Measurements from ENCODE around the gene VASH1.

The VASH1 gene

GRCh38 chr14:76826122-76826521 lies 64.9 kb downstream of the VASH1 start, which contains the start of gene LRRC74A:
Gene LRRC74A, plus strand, starts transcription at chr14:76826408. Its CDS starts 290 bp downstream, at chr14:76826698.
- Histone ChIP-seq H2BK15ac (ENCODE audit: low read length) (no peak within 1 kb of the TSS), H2BK5ac (ENCODE audit: low read length) (no peak within 1 kb of the TSS), H3K9me3 (replicated peaks in 1 of 2; ENCODE audit: control insufficient read depth in 2 of 2, insufficient read depth in 1 of 2, low read depth in 1 of 2, low read length in 2 of 2) (peaks cover 0 to 4% of the 10 kb centered on the region in 2 donors), H3K23ac (ENCODE audit: low read depth, low read length, poor library complexity) (peak within 1 kb of the TSS; percentile 36), H3K36me3 (replicated peaks in 1 of 2; ENCODE audit: control insufficient read depth in 2 of 2, insufficient read depth in 2 of 2, low read length in 2 of 2) (no peaks in the 10 kb centered on the region), H3K27me3 (ENCODE audit: control insufficient read depth in 3 of 3, insufficient read depth in 3 of 3, low read depth in 1 of 3, low read length in 3 of 3) (peaks cover 0 to 39% (median 0%) of the 10 kb centered on the region in 3 experiments), H2AFZ (ENCODE audit: low read length) (no peak within 1 kb of the TSS), H4K91ac (ENCODE audit: low read depth, low read length, poor library complexity) (no peak within 1 kb of the TSS), H3K4me3 (ENCODE audit: low read length in 2 of 2) (no peak within 1 kb of the TSS), H3K79me1 (ENCODE audit: low read depth, low read length) (no peaks in the 10 kb centered on the region), H2AK5ac (ENCODE audit: low read depth, low read length) (peak within 1 kb of the TSS; percentile 47), H2BK120ac (ENCODE audit: low read depth, low read length) (no peak within 1 kb of the TSS), H2BK12ac (ENCODE audit: low read length) (no peak within 1 kb of the TSS), H3K4ac (ENCODE audit: low read length) (no peak within 1 kb of the TSS), H3K14ac (ENCODE audit: low read length) (no peak within 1 kb of the TSS), H4K8ac (ENCODE audit: low read depth, low read length) (no peak within 1 kb of the TSS), H3K18ac (ENCODE audit: low read length) (no peak within 1 kb of the TSS), H3K27ac (replicated peaks; ENCODE audit: low read length) (no peak within 1 kb of the TSS), H3K4me2 (ENCODE audit: insufficient read depth, low read length, poor library complexity, severe bottlenecking) (no peak within 1 kb of the TSS), H3K4me1 (ENCODE audit: control insufficient read depth in 2 of 2, insufficient read depth in 1 of 2, low read depth in 1 of 2, low read length in 2 of 2) (peaks cover 4 to 16% of the 10 kb centered on the region in 2 donors), H3K9ac (ENCODE audit: low read depth, low read length, poor library complexity) (no peak within 1 kb of the TSS)
- WGBS, 2 donors (ENCODE audit: extremely low coverage in 2 of 2, insufficient read length in 2 of 2, insufficient replicate concordance in 1 of 2): no CpG with 5 or more reads among the region's 2 CpGs
- DNase-seq (ENCODE audit: low spot score): no peak

GRCh38 chr14:76827696-76828296 lies 66.5 kb downstream of the VASH1 start:
- H3K4me3 ChIP-seq (ENCODE audit: low read length in 2 of 2): no peak overlapping the region
- peaks cover 0 to 4% of the 10 kb centered on the region in 2 donors for H3K9me3 ChIP-seq (replicated peaks in 1 of 2; ENCODE audit: control insufficient read depth in 2 of 2, insufficient read depth in 1 of 2, low read depth in 1 of 2, low read length in 2 of 2)
- H2BK12ac ChIP-seq (ENCODE audit: low read length): no peak overlapping the region
- no peak overlapping the region for H3K9ac ChIP-seq (ENCODE audit: low read depth, low read length, poor library complexity)
- no peak overlapping the region for H2BK5ac ChIP-seq (ENCODE audit: low read length)
- no peak for DNase-seq (ENCODE audit: low spot score)
- H3K4ac ChIP-seq (ENCODE audit: low read length): no peak overlapping the region
- H2BK120ac ChIP-seq (ENCODE audit: low read depth, low read length): no peak overlapping the region
- no CpG with 5 or more reads among the region's 9 CpGs for WGBS, 2 donors (ENCODE audit: extremely low coverage in 2 of 2, insufficient read length in 2 of 2, insufficient replicate concordance in 1 of 2)
- H3K14ac ChIP-seq (ENCODE audit: low read length): no peak overlapping the region
- no peaks in the 10 kb centered on the region for H3K79me1 ChIP-seq (ENCODE audit: low read depth, low read length)
- peak overlapping the region; percentile 25 for H2AK5ac ChIP-seq (ENCODE audit: low read depth, low read length)
- H3K27ac ChIP-seq (replicated peaks; ENCODE audit: low read length): no peak overlapping the region
- H3K4me1 ChIP-seq (ENCODE audit: control insufficient read depth in 2 of 2, insufficient read depth in 1 of 2, low read depth in 1 of 2, low read length in 2 of 2): peaks cover 4 to 16% of the 10 kb centered on the region in 2 donors
- H3K36me3 ChIP-seq (replicated peaks in 1 of 2; ENCODE audit: control insufficient read depth in 2 of 2, insufficient read depth in 2 of 2, low read length in 2 of 2): no peaks in the 10 kb centered on the region
- H3K23ac ChIP-seq (ENCODE audit: low read depth, low read length, poor library complexity): no peak overlapping the region
- H4K91ac ChIP-seq (ENCODE audit: low read depth, low read length, poor library complexity): no peak overlapping the region
- no peak overlapping the region for H3K4me2 ChIP-seq (ENCODE audit: insufficient read depth, low read length, poor library complexity, severe bottlenecking)
- peaks cover 0 to 39% (median 0%) of the 10 kb centered on the region in 3 experiments for H3K27me3 ChIP-seq (ENCODE audit: control insufficient read depth in 3 of 3, insufficient read depth in 3 of 3, low read depth in 1 of 3, low read length in 3 of 3)
- H3K18ac ChIP-seq (ENCODE audit: low read length): no peak overlapping the region
- no peak overlapping the region for H2BK15ac ChIP-seq (ENCODE audit: low read length)
- H2AFZ ChIP-seq (ENCODE audit: low read length): no peak overlapping the region
- no peak overlapping the region for H4K8ac ChIP-seq (ENCODE audit: low read depth, low read length)

GRCh38 chr14:76828339-76829012 lies 67.2 kb downstream of the VASH1 start:
- H3K27ac ChIP-seq (replicated peaks; ENCODE audit: low read length): no peak overlapping the region
- WGBS, 2 donors (ENCODE audit: extremely low coverage in 2 of 2, insufficient read length in 2 of 2, insufficient replicate concordance in 1 of 2): no CpG with 5 or more reads among the region's 17 CpGs
- no peak overlapping the region for H2BK120ac ChIP-seq (ENCODE audit: low read depth, low read length)
- no peaks in the 10 kb centered on the region for H3K79me1 ChIP-seq (ENCODE audit: low read depth, low read length)
- peaks cover 0 to 4% of the 10 kb centered on the region in 2 donors for H3K9me3 ChIP-seq (replicated peaks in 1 of 2; ENCODE audit: control insufficient read depth in 2 of 2, insufficient read depth in 1 of 2, low read depth in 1 of 2, low read length in 2 of 2)
- no peak overlapping the region for H3K23ac ChIP-seq (ENCODE audit: low read depth, low read length, poor library complexity)
- no peak overlapping the region for H3K14ac ChIP-seq (ENCODE audit: low read length)
- no peak overlapping the region for H2BK12ac ChIP-seq (ENCODE audit: low read length)
- peaks cover 0 to 39% (median 0%) of the 10 kb centered on the region in 3 experiments for H3K27me3 ChIP-seq (ENCODE audit: control insufficient read depth in 3 of 3, insufficient read depth in 3 of 3, low read depth in 1 of 3, low read length in 3 of 3)
- H2BK5ac ChIP-seq (ENCODE audit: low read length): no peak overlapping the region
- no peaks in the 10 kb centered on the region for H3K36me3 ChIP-seq (replicated peaks in 1 of 2; ENCODE audit: control insufficient read depth in 2 of 2, insufficient read depth in 2 of 2, low read length in 2 of 2)
- peaks cover 4 to 16% of the 10 kb centered on the region in 2 donors for H3K4me1 ChIP-seq (ENCODE audit: control insufficient read depth in 2 of 2, insufficient read depth in 1 of 2, low read depth in 1 of 2, low read length in 2 of 2)
- H4K91ac ChIP-seq (ENCODE audit: low read depth, low read length, poor library complexity): no peak overlapping the region
- H3K4ac ChIP-seq (ENCODE audit: low read length): no peak overlapping the region
- no peak overlapping the region for H4K8ac ChIP-seq (ENCODE audit: low read depth, low read length)
- no peak overlapping the region for H2AK5ac ChIP-seq (ENCODE audit: low read depth, low read length)
- H3K9ac ChIP-seq (ENCODE audit: low read depth, low read length, poor library complexity): no peak overlapping the region
- no peak overlapping the region for H3K4me3 ChIP-seq (ENCODE audit: low read length in 2 of 2)
- peak overlapping the region; percentile 49 for H2AFZ ChIP-seq (ENCODE audit: low read length)
- H3K18ac ChIP-seq (ENCODE audit: low read length): peak overlapping the region; percentile 46
- H2BK15ac ChIP-seq (ENCODE audit: low read length): peak overlapping the region; percentile 12
- no peak for DNase-seq (ENCODE audit: low spot score)
- H3K4me2 ChIP-seq (ENCODE audit: insufficient read depth, low read length, poor library complexity, severe bottlenecking): no peak overlapping the region

GRCh38 chr14:76829013-76829365 lies 67.7 kb downstream of the VASH1 start:
- no peak overlapping the region for H3K4me3 ChIP-seq (ENCODE audit: low read length in 2 of 2)
- no peak overlapping the region for H3K23ac ChIP-seq (ENCODE audit: low read depth, low read length, poor library complexity)
- peaks cover 0 to 39% (median 0%) of the 10 kb centered on the region in 3 experiments for H3K27me3 ChIP-seq (ENCODE audit: control insufficient read depth in 3 of 3, insufficient read depth in 3 of 3, low read depth in 1 of 3, low read length in 3 of 3)
- no peak overlapping the region for H3K18ac ChIP-seq (ENCODE audit: low read length)
- H2BK120ac ChIP-seq (ENCODE audit: low read depth, low read length): no peak overlapping the region
- H2BK5ac ChIP-seq (ENCODE audit: low read length): no peak overlapping the region
- H4K91ac ChIP-seq (ENCODE audit: low read depth, low read length, poor library complexity): no peak overlapping the region
- H3K14ac ChIP-seq (ENCODE audit: low read length): no peak overlapping the region
- H4K8ac ChIP-seq (ENCODE audit: low read depth, low read length): no peak overlapping the region
- no peak overlapping the region for H3K4me2 ChIP-seq (ENCODE audit: insufficient read depth, low read length, poor library complexity, severe bottlenecking)
- H2AFZ ChIP-seq (ENCODE audit: low read length): no peak overlapping the region
- H2AK5ac ChIP-seq (ENCODE audit: low read depth, low read length): no peak overlapping the region
- no peak overlapping the region for H3K9ac ChIP-seq (ENCODE audit: low read depth, low read length, poor library complexity)
- peak overlapping the region; percentile 12 for H2BK15ac ChIP-seq (ENCODE audit: low read length)
- no peak overlapping the region for H3K4ac ChIP-seq (ENCODE audit: low read length)
- H3K27ac ChIP-seq (replicated peaks; ENCODE audit: low read length): no peak overlapping the region
- peaks cover 0 to 4% of the 10 kb centered on the region in 2 donors for H3K9me3 ChIP-seq (replicated peaks in 1 of 2; ENCODE audit: control insufficient read depth in 2 of 2, insufficient read depth in 1 of 2, low read depth in 1 of 2, low read length in 2 of 2)
- H3K4me1 ChIP-seq (ENCODE audit: control insufficient read depth in 2 of 2, insufficient read depth in 1 of 2, low read depth in 1 of 2, low read length in 2 of 2): peaks cover 4 to 16% of the 10 kb centered on the region in 2 donors
- H3K36me3 ChIP-seq (replicated peaks in 1 of 2; ENCODE audit: control insufficient read depth in 2 of 2, insufficient read depth in 2 of 2, low read length in 2 of 2): no peaks in the 10 kb centered on the region
- DNase-seq (ENCODE audit: low spot score): no peak
- no peaks in the 10 kb centered on the region for H3K79me1 ChIP-seq (ENCODE audit: low read depth, low read length)
- no CpG with 5 or more reads among the region's 3 CpGs for WGBS, 2 donors (ENCODE audit: extremely low coverage in 2 of 2, insufficient read length in 2 of 2, insufficient replicate concordance in 1 of 2)
- H2BK12ac ChIP-seq (ENCODE audit: low read length): no peak overlapping the region
